GM18517 (cell line): ENCODE measurements around the gene DIPK1B.

Experiments used
- ATAC-seq: cut with Tn5 transposase; IDR thresholded peaks from one replicate; pipeline ENCODE4 v1.9.1; 2021; ENCODE audit warnings: mild to moderate bottlenecking, moderate library complexity; ENCODE audit not compliant: unreplicated experiment

Gene DIPK1B

DNA sequence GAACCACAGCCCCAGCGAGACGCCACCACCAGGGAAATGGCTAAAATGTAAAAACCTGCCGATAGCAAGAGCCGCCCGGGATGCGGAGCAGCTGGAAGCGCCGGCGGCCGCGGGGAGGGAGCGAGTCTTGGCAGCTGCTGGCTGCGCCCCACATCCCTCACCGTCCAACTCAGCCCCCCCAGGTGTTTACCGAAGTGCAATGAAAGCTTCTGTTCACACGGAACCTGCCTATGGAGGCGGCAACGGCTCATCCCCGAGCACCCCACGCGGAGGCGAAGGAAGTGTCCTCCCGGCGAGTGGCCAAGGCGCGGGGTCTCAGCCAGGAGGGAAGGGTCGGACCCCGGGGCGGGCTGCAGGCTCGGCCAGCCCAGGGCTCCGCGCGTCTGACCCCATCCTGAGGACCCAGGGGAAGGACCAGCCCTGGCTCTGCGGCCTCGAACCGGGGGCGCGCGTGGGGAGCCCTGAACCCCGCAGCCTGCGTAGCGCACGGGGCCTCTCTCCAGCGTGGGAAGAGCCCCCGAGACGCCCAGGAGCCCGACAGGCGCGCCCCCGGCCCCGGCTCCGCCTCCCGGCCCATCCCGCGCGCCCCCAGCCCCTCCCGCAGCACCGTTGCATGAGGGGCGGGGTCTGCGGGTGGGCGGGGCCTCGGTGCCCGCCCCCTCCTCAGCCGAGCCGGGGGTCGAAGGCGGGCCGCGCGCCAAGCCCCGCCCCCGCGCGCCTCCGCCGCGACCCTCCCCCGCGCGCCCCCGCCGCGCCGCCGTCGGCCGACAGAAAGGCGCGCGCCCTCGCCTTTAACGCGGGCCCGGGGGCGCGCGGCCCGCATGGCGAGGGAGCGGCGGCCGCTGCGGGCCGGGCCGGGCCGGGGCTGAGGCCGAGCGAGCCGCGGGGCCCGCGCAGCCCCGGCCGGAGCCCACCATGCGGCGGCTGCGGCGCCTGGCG lies at the start of gene DIPK1B:
TSS of gene DIPK1B (plus strand) at position 822 of the 939 bp plus-strand sequence. CDS start at position 916, 94 bp downstream.
- no peak for ATAC-seq

DNA sequence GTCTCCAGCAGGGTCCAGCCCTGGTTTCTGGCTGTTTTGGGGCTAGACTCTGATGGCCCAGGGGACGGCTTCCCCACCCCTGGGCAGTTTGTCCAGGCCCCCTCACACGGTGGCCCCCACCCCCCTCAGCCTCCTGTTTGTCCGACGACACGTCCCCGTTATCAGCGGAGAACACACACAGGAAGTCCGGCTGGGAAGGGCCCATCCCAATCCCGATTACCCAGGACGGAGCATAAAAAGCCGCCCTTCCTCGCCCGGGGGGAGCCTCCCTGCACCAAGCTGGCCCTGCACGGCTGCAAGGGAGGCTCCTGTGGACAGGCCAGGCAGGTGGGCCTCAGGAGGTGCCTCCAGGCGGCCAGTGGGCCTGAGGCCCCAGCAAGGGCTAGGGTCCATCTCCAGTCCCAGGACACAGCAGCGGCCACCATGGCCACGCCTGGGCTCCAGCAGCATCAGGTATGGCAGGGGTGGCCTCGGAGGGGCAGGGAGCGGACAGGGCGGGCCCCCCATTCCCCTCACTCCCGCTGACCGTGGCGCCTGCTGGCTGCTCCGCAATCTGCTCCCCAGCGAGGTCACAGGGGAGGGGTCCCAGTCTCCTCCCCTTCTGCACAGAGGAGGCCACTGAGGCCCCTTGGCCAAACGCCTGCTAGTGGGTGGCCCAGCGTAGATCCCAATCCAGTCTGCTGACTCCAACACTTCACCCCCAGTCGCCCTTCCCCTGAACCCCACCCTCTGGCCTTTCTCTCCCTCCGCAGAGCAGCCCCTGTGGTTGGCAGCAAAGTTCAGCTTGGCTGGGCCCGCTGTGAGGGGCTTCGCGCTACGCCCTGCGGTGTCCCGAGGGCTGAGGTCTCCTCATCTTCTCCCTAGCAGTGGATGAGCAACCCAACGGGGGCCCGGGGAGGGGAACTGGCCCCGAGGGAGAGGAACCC lies 49.5 kb upstream of the DIPK1B start, which contains the start of gene EGFL7:
TSS of gene EGFL7 (plus strand) at position 261 of the 926 bp plus-strand sequence. CDS start 5,367 bp downstream, outside the sequence.
- ATAC-seq = no peak

DNA sequence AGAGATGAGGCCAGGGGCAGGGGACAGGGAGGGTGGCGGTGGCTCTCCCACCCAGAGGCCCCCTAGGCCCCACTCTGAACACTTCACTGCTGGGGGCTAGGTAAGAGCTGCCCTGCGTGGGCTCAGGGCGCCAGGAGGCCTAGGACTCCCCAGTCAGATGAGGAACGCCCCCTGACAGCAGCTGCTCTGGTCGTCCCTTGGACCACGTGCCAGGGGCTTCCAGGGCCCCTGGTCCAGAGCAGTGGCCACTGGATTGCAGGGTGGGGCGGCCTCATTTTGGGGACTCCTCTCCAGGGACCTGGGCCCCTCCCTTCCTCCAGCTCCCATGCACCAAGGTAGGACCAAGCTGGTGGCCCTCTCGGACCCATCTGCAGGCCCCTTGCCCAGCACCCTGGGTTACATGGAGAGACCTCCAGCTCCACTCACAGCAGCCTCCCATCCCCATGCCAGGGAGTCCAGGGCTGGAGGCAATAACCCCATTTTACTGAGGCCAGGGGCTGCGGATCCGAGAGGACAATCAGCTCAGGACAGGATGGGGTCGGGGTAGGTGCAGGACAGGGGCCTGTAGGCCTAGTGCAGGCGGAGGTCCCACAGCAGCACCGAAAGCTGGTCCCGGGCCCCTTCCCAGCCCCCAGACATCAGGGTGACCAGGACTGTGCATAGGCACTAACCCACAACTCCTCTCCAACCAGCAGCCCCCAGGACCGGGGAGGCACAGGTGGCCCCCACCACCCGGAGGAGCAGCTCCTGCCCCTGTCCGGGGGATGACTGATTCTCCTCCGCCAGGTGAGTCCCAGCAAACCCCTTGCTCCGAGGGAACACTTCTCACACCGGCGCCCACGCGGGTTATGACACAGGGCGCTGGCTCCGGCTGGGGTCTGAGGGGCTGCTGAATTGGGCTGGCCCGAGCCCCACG lies 48.1 kb upstream of the DIPK1B start:
- no peak for ATAC-seq

DNA sequence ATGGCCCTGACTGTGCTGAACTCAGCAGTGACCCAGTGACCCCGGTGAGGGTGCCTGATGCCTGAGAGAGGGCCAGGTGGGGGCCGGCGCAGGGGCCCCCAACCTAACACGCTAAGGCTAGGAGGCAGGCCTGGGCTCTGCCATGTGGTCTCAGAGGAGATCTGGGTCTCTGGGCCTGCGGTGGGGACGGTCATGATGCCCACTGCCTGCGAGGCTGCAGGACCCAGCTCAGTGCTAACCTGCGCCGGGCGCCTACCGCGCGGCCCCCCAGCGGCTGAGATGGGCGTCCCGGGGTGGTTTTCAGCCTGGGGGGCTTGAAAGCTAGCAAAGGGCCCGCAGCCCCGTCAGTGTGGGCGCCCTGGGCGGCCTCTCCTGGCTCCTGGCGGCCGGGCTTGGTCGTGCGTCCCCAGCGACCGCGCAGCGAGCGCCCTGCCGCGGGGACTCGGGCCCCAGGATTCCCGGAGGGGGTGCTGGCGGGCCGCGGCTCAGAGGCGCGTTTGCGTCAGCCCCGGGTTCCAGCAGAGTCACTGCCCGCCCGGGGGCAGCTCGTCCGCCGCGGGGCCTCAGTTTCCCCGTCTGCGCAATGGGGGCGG lies 47.2 kb upstream of the DIPK1B start:
- no peak for ATAC-seq

DNA sequence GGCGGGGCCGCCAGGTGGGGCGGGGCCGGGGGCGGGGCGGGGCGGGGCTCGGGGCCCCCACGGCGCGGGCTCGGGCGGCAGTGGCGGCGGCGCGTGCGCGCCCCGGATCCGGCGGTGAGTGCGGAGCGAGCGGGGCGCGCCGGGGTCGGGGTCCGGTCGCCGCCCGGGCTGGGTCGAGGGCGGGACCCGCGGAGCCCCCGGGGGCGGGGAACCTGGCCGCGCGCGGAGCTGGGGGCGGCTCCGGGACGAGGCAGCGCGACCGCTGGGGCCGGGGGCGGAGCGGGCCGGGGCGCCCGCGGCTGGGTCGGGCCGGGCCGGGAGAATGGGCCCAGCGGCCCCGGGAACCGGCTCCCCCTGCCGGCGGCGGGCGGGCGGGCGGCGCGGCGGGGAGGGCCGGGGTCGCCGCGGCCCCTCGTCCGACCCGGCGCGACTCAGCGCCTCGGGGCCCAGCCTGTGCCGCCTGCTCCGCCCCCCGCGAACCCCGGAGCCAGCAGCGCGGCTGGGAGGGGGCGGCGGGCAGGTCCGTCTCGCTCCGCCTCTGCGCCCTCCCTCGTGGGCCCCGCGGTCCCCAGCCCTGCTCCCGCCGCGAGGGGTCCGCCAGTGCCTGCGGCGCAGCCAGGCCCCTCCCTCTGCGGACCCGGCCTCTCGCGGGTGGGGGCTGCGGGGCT lies 46.5 kb upstream of the DIPK1B start:
- no peak for ATAC-seq

DNA sequence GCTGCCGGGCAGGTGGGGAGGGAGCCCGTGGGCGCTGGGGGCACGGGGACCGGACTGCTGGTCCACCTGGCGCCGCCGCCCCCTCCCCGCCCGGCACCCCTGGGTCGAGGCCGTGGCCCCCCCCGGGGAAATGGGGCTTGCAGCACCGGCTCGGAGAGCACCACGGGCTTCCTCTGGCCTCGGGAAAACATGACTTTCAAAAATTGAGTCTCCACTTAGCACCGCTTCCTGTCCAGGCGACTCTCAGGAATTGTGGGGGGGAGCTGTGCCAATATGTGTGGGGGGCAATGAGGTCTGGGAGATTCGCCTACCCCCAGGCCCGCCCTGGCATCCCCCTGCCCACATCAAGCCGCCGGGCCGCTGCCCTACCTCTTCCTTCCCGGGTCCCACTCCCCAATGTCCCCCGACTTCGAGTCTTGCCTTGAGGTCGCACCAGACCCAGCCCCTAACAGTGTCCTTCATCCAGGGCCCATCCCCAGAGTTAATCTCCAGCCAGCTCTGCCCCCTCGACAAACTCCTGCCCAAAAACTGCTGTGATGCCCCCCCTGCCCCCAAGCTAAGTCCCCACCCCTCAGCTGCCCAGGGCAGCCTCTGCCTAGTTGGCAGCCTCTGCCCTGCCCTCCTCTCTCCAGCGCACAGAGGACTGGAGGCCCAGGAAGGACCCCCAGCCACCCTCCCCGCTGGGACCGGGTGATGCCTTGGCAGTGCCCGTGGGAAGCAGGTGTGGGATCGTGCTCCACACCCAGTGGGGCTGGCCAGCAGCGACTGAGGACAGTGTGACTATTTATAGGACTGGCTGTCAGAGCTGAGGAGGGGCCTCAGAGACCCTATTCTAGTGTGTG lies 45.8 kb upstream of the DIPK1B start:
- ATAC-seq = no peak

DNA sequence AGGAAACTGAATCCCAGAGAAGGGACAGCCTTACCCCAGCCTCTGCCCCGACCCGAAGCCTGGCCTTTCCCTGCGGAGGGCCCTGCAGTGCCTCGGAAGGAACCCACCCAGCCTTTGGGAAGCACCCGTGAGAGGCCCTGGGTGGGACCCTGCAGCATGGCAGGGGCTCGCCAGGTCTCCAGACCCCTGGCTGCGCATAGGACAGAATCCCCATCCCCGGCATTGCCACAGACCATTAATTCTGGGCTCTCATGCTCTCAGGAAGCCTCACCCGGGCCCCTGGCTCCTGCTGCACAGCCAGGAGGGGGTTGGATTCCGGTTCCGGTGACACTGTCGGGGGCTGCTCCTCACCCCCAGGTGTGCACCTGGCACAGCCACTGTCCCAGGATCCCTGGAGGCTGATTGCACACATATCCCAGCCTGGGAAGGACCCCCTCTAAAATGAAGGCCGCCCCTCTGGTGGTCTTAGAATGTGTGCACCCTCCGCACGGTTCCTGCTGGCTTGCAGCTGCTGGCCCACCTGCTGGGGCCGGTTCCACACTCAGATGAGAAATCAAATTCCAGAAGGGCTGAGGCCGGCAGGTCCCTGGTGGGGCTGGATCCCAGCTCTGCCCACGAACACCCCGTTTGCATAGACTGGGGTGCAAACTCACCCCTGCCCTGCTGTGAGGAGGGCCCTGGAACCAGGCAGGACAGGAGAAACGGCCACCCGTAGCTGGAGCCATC lies 45.0 kb upstream of the DIPK1B start:
- no peak for ATAC-seq

DNA sequence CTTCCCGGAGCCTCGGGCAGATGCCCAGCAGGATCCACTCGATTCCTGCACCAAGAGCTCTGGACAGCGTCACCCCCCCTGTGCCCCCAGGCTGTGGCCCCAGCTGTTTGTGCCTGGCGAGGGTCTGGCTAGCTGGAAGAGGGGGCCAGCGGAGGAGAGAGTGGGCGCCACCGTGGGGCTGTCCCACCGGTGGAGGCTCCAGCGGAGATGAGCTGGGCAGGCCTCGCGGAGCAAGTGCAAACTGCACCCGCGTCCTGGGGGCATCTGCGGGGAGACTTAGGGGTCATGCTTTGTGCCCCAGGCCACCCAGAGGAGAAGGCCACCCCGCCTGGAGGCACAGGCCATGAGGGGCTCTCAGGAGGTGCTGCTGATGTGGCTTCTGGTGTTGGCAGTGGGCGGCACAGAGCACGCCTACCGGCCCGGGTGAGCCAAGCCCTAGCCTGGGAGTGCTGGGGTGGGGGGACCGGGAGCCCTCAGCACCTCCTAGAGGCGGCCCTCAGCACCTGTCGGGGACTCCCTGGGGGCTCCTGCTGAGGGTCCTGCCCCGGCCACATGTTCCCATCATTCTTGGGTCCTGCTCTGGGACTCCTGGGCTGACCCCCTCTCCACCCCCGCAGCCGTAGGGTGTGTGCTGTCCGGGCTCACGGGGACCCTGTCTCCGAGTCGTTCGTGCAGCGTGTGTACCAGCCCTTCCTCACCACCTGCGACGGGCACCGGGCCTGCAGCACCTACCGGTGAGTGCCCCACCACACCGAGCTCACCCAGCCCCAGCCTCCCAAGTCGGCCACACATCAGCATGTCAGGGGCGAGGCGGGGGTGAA lies 44.2 kb upstream of the DIPK1B start:
- no peak for ATAC-seq

DNA sequence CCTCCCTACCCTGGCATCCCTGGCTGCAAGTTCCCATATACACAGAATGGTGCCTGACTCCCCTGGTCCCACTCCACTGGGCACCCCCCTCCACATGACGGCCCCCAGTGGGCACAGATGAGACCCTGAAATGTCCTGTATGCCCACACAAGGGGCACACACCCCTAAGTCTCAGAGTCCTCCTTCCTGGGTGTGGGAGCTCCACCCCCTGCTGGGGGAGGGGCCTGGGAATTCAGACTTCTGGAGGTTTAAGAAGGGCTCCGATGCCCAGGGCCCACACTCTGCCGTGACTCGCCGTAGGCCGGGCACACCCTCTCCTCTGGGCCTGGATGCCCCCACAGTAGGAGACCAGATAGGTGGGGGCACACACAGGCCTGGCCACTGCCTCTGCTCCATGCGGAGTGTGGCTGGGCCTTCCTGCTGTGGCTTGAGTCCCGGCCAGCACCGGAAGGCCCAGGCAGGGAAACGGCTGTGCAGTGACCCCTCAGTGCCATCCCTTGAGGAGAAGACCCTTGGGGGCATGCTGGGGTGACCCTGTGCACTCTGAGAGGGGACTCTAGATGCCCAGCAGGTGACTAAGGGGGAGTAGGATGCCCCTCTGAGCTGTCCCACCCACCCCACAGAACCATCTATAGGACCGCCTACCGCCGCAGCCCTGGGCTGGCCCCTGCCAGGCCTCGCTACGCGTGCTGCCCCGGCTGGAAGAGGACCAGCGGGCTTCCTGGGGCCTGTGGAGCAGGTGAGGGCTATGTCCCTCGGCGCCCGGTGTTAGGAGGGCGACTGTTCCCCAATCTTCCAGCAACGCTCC lies 43.2 kb upstream of the DIPK1B start:
- ATAC-seq = no peak

DNA sequence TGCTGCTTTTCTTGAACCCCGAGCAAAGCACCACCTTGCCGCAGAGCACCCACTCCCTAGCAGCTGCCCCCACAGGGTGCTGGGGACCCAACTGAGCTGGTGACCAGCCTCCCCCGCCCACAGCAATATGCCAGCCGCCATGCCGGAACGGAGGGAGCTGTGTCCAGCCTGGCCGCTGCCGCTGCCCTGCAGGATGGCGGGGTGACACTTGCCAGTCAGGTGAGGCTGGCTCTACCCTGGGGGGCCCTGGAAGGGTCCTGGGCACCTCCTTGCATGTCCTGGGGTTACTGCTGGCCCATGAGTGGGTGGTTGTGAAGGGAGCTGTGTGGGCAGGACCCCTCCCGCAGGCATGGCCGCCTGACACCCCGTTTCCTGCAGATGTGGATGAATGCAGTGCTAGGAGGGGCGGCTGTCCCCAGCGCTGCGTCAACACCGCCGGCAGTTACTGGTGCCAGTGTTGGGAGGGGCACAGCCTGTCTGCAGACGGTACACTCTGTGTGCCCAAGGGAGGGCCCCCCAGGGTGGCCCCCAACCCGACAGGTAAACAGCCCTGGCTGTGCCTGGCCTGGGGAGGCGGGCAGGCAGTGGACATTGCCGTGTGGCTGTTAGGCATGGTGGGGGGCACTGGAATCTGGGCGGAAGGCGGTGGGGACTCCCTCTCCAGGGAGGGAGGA lies 42.4 kb upstream of the DIPK1B start:
- no peak for ATAC-seq

DNA sequence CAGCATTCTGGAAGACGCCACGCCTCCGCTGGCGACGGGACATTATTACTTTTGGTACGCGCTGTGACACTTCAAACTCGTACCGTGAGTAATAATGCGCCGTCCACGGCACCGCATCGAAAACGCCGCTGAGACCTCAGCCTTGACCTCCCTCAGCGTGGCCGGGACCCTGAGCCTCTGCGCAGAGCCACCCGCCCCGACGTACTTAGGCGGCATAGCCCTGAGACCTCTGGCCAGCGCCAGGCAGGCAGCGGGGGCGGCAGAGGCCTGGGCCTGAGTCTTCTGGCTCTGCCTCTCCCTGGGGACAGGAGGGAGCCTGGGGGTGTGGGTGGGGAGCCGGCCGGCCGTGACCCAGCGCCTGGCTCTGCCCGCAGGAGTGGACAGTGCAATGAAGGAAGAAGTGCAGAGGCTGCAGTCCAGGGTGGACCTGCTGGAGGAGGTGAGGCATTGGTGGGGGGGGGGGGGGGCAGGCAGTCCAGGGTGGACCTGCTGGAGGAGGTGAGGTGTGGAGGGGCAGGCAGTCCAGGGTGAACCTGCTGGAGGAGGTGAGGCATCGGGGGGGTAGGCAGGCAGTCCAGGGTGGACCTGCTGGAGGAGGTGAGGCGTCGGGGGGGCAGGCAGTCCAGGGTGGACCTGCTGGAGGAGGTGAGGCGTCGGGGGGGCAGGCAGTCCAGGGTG lies 41.7 kb upstream of the DIPK1B start:
- ATAC-seq = no peak

DNA sequence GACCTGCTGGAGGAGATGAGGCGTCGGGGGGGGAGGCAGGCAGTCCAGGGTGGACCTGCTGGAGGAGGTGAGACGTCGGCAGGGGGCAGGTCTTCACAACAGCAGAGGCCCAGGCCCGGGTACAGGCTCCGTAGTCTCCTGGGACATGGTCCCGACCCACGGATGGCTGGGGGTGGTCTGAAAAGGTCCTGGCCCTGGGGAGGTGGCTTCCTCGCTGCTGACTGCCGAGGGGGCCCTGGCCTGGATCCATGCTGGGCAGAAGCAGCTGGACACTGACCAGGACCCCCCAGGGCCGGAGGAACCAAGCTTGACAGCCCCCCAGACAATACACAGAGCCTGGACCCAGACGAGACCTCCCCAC lies 41.1 kb upstream of the DIPK1B start:
- ATAC-seq = no peak

DNA sequence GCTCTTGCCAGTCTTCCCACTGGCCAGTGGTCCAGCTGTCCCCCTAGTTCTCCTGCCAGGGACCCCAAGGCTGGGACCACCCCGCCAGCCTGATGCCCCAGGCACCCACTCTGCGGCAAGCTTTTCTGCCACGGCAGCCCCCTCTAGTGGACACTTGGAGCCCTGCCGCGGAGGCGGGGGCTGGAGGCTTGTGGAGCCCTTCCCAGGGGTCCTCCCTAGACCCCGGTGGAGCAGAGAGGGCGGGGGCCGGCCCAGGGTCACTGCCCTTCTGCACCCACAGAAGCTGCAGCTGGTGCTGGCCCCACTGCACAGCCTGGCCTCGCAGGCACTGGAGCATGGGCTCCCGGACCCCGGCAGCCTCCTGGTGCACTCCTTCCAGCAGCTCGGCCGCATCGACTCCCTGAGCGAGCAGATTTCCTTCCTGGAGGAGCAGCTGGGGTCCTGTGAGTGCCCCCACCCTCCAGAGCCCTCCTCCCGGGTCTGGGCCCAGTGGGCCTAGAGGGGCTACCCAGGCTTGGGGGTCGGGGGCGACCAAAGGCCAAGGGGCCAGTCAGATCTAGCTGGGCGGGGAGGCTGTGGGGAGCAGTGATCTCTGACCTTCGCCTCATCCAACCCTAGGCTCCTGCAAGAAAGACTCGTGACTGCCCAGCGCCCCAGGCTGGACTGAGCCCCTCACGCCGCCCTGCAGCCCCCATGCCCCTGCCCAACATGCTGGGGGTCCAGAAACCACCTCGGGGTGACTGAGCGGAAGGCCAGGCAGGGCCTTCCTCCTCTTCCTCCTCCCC lies 40.5 kb upstream of the DIPK1B start:
- ATAC-seq = no peak

DNA sequence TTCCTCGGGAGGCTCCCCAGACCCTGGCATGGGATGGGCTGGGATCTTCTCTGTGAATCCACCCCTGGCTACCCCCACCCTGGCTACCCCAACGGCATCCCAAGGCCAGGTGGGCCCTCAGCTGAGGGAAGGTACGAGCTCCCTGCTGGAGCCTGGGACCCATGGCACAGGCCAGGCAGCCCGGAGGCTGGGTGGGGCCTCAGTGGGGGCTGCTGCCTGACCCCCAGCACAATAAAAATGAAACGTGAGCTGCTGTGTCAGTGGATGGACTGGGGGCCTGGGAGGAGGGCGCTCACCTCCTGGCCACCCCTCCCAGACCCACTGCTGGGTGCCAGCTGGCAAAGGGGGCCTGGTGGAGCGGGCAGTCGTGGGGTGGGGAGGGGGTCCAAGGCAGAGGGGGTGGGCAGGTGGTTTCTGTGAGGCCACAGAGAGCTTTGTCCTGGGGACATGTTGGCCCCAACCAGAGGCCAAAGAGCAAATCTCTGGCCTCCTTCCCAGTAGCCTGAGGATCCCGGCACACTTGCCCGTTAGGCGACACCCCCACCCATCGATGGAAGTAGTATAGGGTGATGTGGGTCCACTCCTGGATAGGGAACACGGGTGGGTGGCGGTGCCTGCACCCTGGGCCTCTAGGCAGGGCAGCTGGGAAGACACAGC lies 39.8 kb upstream of the DIPK1B start:
- no peak for ATAC-seq
